Liver (tissue), 9 donors: ENCODE results near the gene ISM1. TPM values are rescaled to one million over a fixed set of nuclear protein-coding genes. Genes with fewer than 3 reads are reported as not detected.

Source experiments
- DNase-seq: peaks from one replicate; pipeline ENCODE4 v3.0.0-alpha.2; 2017; ENCODE audit warnings: low spot score
- H3K27ac ChIP-seq, 2 donors: one replicate each; pipeline ENCODE4 v1.7.0; 2013; ENCODE audit warnings: inconsistent platforms in 2 of 2, low read length in 2 of 2, control low read depth in 1 of 2, low read depth in 1 of 2, mild to moderate bottlenecking in 1 of 2
- H3K27me3 ChIP-seq, 4 donors: one replicate each; pipeline versions ENCODE4 v1.6.1 to v1.7.0; 2013; ENCODE audit warnings: low read length in 3 of 4, inconsistent platforms in 1 of 4, mild to moderate bottlenecking in 1 of 4, moderate library complexity in 1 of 4; ENCODE audit not compliant: control insufficient read depth in 4 of 4, insufficient read depth in 4 of 4
- H3K36me3 ChIP-seq, 4 donors: one replicate each; pipeline versions ENCODE4 v1.6.1 to v1.7.0; 2013; ENCODE audit warnings: low read length in 3 of 4, mild to moderate bottlenecking in 3 of 4, low read depth in 1 of 4, moderate library complexity in 1 of 4; ENCODE audit not compliant: control insufficient read depth in 4 of 4, insufficient read depth in 3 of 4
- H3K4me1 ChIP-seq, 4 donors: one replicate each; pipeline versions ENCODE4 v1.6.1 to v1.7.0; 2013; ENCODE audit warnings: low read length in 3 of 4, mild to moderate bottlenecking in 3 of 4, moderate library complexity in 1 of 4; ENCODE audit not compliant: control insufficient read depth in 4 of 4, insufficient read depth in 4 of 4
- H3K4me3 ChIP-seq, 3 donors: one replicate each; pipeline versions ENCODE4 v1.6.1 to v1.7.0; 2013; ENCODE audit warnings: low read length in 3 of 3, control low read depth in 1 of 3, low read depth in 1 of 3, mild to moderate bottlenecking in 1 of 3
- H3K9ac ChIP-seq, 2 donors: one replicate each; pipeline ENCODE4 v1.7.0; 2013; ENCODE audit warnings: low read length in 2 of 2, mild to moderate bottlenecking in 2 of 2, moderate library complexity in 2 of 2, control low read depth in 1 of 2, low read depth in 1 of 2
- H3K9me3 ChIP-seq, 4 donors: one replicate each; pipeline versions ENCODE4 v1.6.1 to v1.7.0; 2013; ENCODE audit warnings: low read length in 3 of 4; ENCODE audit not compliant: control insufficient read depth in 4 of 4
- ATF3 ChIP-seq: IDR thresholded peaks from 2 replicates; pipeline ENCODE4 v1.6.1; 2016; ENCODE audit warnings: antibody characterized with exemption
- CTCF ChIP-seq: fragments of 150-350 bp; IDR thresholded peaks from 2 replicates; pipeline ENCODE4 v1.5.1; 2017; ENCODE audit warnings: improper control_type of control experiment, low read depth, low read length; ENCODE audit not compliant: missing input control
- FOXA2 ChIP-seq: IDR thresholded peaks from 2 replicates; pipeline ENCODE4 v1.6.1; 2016; ENCODE audit warnings: antibody characterized with exemption
- GABPA ChIP-seq, 2 donors: IDR thresholded peaks in 1 of 2; conservative IDR thresholded peaks in 1 of 2; 2 replicates each; pipeline ENCODE4 v1.6.1; 2016; ENCODE audit warnings: antibody characterized with exemption in 2 of 2, mild to moderate bottlenecking in 1 of 2, moderate library complexity in 1 of 2
- HNF4A ChIP-seq, 2 donors: conservative IDR thresholded peaks; 2 replicates each; pipeline ENCODE4 v1.6.1; 2016; ENCODE audit warnings: antibody characterized with exemption in 2 of 2, mild to moderate bottlenecking in 2 of 2
- HNF4G ChIP-seq: IDR thresholded peaks from 2 replicates; pipeline ENCODE4 v1.6.1; 2016; ENCODE audit warnings: antibody characterized with exemption
- MAX ChIP-seq: IDR thresholded peaks from 2 replicates; pipeline ENCODE4 v1.6.1; 2016; ENCODE audit warnings: antibody characterized with exemption
- NR2F2 ChIP-seq: IDR thresholded peaks from 2 replicates; pipeline ENCODE4 v1.6.1; 2016; ENCODE audit warnings: antibody characterized with exemption
- REST ChIP-seq: IDR thresholded peaks from 2 replicates; pipeline ENCODE4 v1.6.1; 2016; ENCODE audit warnings: antibody characterized with exemption, mild to moderate bottlenecking
- RXRA ChIP-seq, 2 donors: IDR thresholded peaks; 2 replicates each; pipeline ENCODE4 v1.6.1; 2017 to 2018; ENCODE audit warnings: antibody characterized with exemption in 2 of 2, mild to moderate bottlenecking in 1 of 2
- SP1 ChIP-seq: IDR thresholded peaks from 2 replicates; pipeline ENCODE4 v1.6.1; 2018; ENCODE audit warnings: antibody characterized with exemption, mild to moderate bottlenecking
- TAF1 ChIP-seq: conservative IDR thresholded peaks from 2 replicates; pipeline ENCODE4 v1.6.1; 2016; ENCODE audit warnings: antibody characterized with exemption, mild to moderate bottlenecking
- ZBTB33 ChIP-seq: IDR thresholded peaks from 2 replicates; pipeline ENCODE4 v1.6.1; 2016; ENCODE audit warnings: antibody characterized with exemption
- WGBS: extraction: QIAGEN DNeasy Blood & Tissue Kit; methylation state at CpG from one replicate; pipeline ENCODE4 v1.1.7; 2013; 5-methylcytosine and 5-hydroxymethylcytosine counted together
- polyA plus RNA-seq, 2 donors: library from polyadenylated mRNA; stranded (reverse) in 1 of 2; unstranded in 1 of 2; fragments of 200-250 nt in 1 of 2; fragments of >200 nt in 1 of 2; fragmentation: Nextera tagmentation in 1 of 2; extraction: Ambion mirVana in 1 of 2; gene quantifications; one replicate each; pipeline versions ENCODE4 v1.2.1 to v1.2.3, GENCODE V29; 2013 to 2015
- total RNA-seq, 2 donors: library from RNA; depleted of rRNA; stranded (reverse); fragments of >200 nt; gene quantifications; one replicate each; pipeline ENCODE4 v1.2.3, GENCODE V29; 2014
- donor health status: healthy.
- donor health status: healthy.
- donor health status: healthy.
- donor health status: healthy.
- donor health status: healthy.

The ISM1 gene
- total and polyA plus RNA-seq, 4 donors: 0.82 to 6.4 (median 1.2) TPM; not detected in 1

GRCh38 chr20:13338999-13339411, 117.9 kb downstream of the ISM1 start:
- 71% methylated on average over 3 of the region's 3 CpGs for WGBS

GRCh38 chr20:13340088-13340487, 119.0 kb downstream of the ISM1 start:
- H3K27ac ChIP-seq: no peak overlapping the region
- TF ChIP-seq TAF1 (no peak), REST (no peak), HNF4G (no peak), MAX (no peak), SP1 (no peak), HNF4A (conservative IDR thresholded peaks at IDR 0.05) (no peak), ZBTB33 (no peak)
- no peaks in the 10 kb centered on the region for H3K36me3 ChIP-seq
- H3K9me3 ChIP-seq: no peaks in the 10 kb centered on the region
- H3K27me3 ChIP-seq: no peaks in the 10 kb centered on the region
- 87% methylated on average over 2 of the region's 2 CpGs for WGBS
- no peak overlapping the region for H3K9ac ChIP-seq
- H3K4me1 ChIP-seq: peaks cover 0 to 4% (median under 1%) of the 10 kb centered on the region in 4 donors
- H3K4me3 ChIP-seq: no peak overlapping the region
- no peak for DNase-seq

More at GRCh38 chr20:13338999-13339411, 117.9 kb downstream of the ISM1 start:
- H3K36me3 ChIP-seq: no peaks in the 10 kb centered on the region
- no peak overlapping the region for H3K9ac ChIP-seq
- TF ChIP-seq ATF3: no peak
- TF ChIP-seq RXRA (IDR thresholded peaks at IDR 0.05): no peak
- no peak for TF ChIP-seq CTCF
- peak; percentile 36 for TF ChIP-seq SP1
- no peak for TF ChIP-seq FOXA2
- TF ChIP-seq NR2F2: no peak
- peak; percentile 20 for TF ChIP-seq HNF4G
- no peak for TF ChIP-seq GABPA (IDR thresholded peaks at IDR 0.05 in 1 of 2, conservative IDR thresholded peaks at IDR 0.05 in 1 of 2)
- peak; percentile 67 to 75 for TF ChIP-seq HNF4A (conservative IDR thresholded peaks at IDR 0.05)
- no peaks in the 10 kb centered on the region for H3K27me3 ChIP-seq
- no peak overlapping the region for H3K4me3 ChIP-seq
- H3K9me3 ChIP-seq: no peaks in the 10 kb centered on the region
- H3K4me1 ChIP-seq: peaks cover 0 to 4% (median under 1%) of the 10 kb centered on the region in 4 donors
- H3K27ac ChIP-seq: no peak overlapping the region
- no peak for DNase-seq
